SK-N-SH treated with all-trans-retinoic acid at 6 μM for 48 hours (cell line): Measurements from ENCODE around the gene PPARD.

Experiments used
- ATAC-seq: fragments of 200-7000 bp; cut with Tn5 transposase; 3 replicates; pipeline ENCODE4 v1.9.1; 2020; ENCODE audit warnings: mild to moderate bottlenecking, moderate library complexity
- CREB5 ChIP-seq: fragments of 250-450 bp; sonication (Bioruptor Pico); IDR thresholded peaks from 2 replicates; pipeline ENCODE4 v1.5.1; 2020; ENCODE audit warnings: low read depth, mild to moderate bottlenecking, moderate library complexity
- CSDC2 ChIP-seq: fragments of 250-450 bp; sonication (Bioruptor Pico); IDR thresholded peaks from 2 replicates; pipeline ENCODE4 v1.5.0; 2020; ENCODE audit warnings: mild to moderate bottlenecking, moderate library complexity
- CSRNP3 ChIP-seq: fragments of 250-450 bp; sonication (Bioruptor Pico); IDR thresholded peaks from 2 replicates; pipeline ENCODE4 v1.5.1; 2021; ENCODE audit warnings: mild to moderate bottlenecking, moderate library complexity
- ESRRG ChIP-seq: fragments of 250-450 bp; sonication (Bioruptor Pico); IDR thresholded peaks from 2 replicates; pipeline ENCODE4 v1.6.1; 2021; ENCODE audit warnings: mild to moderate bottlenecking
- GLIS3 ChIP-seq: fragments of 250-450 bp; sonication (Bioruptor Pico); IDR thresholded peaks from 2 replicates; pipeline ENCODE4 v1.5.0; 2020; ENCODE audit warnings: mild to moderate bottlenecking, moderate library complexity
- ISL1 ChIP-seq: fragments of 250-450 bp; sonication (Bioruptor Pico); IDR thresholded peaks from 2 replicates; pipeline ENCODE4 v2.1.2; 2022; ENCODE audit warnings: mild to moderate bottlenecking, moderate library complexity
- PATZ1 ChIP-seq: fragments of 250-450 bp; sonication (Bioruptor Pico); IDR thresholded peaks from 2 replicates; pipeline ENCODE4 v1.8.0; 2020; ENCODE audit warnings: mild to moderate bottlenecking, moderate library complexity, borderline replicate concordance
- POU6F1 ChIP-seq: fragments of 250-450 bp; sonication (Bioruptor Pico); IDR thresholded peaks from 2 replicates; pipeline ENCODE4 v1.8.0; 2021; ENCODE audit warnings: low read depth, mild to moderate bottlenecking, moderate library complexity, borderline replicate concordance
- PPARA ChIP-seq: fragments of 250-450 bp; sonication (Bioruptor Pico); IDR thresholded peaks from 2 replicates; pipeline ENCODE4 v1.5.0; 2020; ENCODE audit warnings: mild to moderate bottlenecking, borderline replicate concordance
- RARB ChIP-seq: fragments of 250-450 bp; sonication (Bioruptor Pico); IDR thresholded peaks from 2 replicates; pipeline ENCODE4 v1.8.0; 2021; ENCODE audit warnings: mild to moderate bottlenecking, moderate library complexity
- SNAI2 ChIP-seq: fragments of 250-450 bp; sonication (Bioruptor Pico); IDR thresholded peaks from 2 replicates; pipeline ENCODE4 v1.5.0; 2020; ENCODE audit warnings: mild to moderate bottlenecking, moderate library complexity
- TCF4 ChIP-seq: fragments of 250-450 bp; sonication (Bioruptor Pico); IDR thresholded peaks from 2 replicates; pipeline ENCODE4 v1.8.0; 2021; ENCODE audit warnings: mild to moderate bottlenecking, moderate library complexity, borderline replicate concordance
- TSHZ2 ChIP-seq: fragments of 250-450 bp; sonication (Bioruptor Pico); IDR thresholded peaks from 2 replicates; pipeline ENCODE4 v1.5.0; 2020; ENCODE audit warnings: mild to moderate bottlenecking, moderate library complexity
- ZFP3 ChIP-seq: fragments of 250-450 bp; sonication (Bioruptor Pico); IDR thresholded peaks from 2 replicates; pipeline ENCODE4 v1.5.0; 2020; ENCODE audit warnings: mild to moderate bottlenecking, moderate library complexity
- ZFP30 ChIP-seq: fragments of 450-650 bp; formaldehyde crosslinking; IDR thresholded peaks from 2 replicates; pipeline ENCODE4 v1.5.0; 2022; ENCODE audit warnings: mild to moderate bottlenecking, moderate library complexity
- ZNF565 ChIP-seq: fragments of 450-650 bp; formaldehyde crosslinking; conservative IDR thresholded peaks from 2 replicates; pipeline ENCODE4 v1.5.0; 2020; ENCODE audit warnings: low read depth, mild to moderate bottlenecking, moderate library complexity
- ZNF70 ChIP-seq: fragments of 450-650 bp; formaldehyde crosslinking; IDR thresholded peaks from 2 replicates; pipeline ENCODE4 v1.5.0; 2020; ENCODE audit warnings: mild to moderate bottlenecking, moderate library complexity
- ZNF8 ChIP-seq: fragments of 450-650 bp; formaldehyde crosslinking; IDR thresholded peaks from 2 replicates; pipeline ENCODE4 v1.5.0; 2020; ENCODE audit warnings: mild to moderate bottlenecking, moderate library complexity

Gene PPARD

GRCh38 chr6:35410131-35410530, 67.8 kb downstream of the PPARD start:
- ATAC-seq: no peak
- no peak for TF ChIP-seq PPARA (CRISPR knock-in tag)
- TF ChIP-seq CREB5 (CRISPR knock-in tag): no peak
- no peak for TF ChIP-seq ZNF565 (CRISPR knock-in tag)
- TF ChIP-seq PATZ1 (CRISPR knock-in tag): no peak
- TF ChIP-seq ESRRG (CRISPR knock-in tag): no peak
- no peak for TF ChIP-seq CSRNP3
- TF ChIP-seq TSHZ2: no peak
- TF ChIP-seq TCF4 (CRISPR knock-in tag): no peak
- no peak for TF ChIP-seq RARB (CRISPR knock-in tag)
- no peak for TF ChIP-seq POU6F1 (CRISPR knock-in tag)
- no peak for TF ChIP-seq ZNF8 (CRISPR knock-in tag)
- TF ChIP-seq, all 23 proteins: peak for 0

- TF ChIP-seq ZNF565 (CRISPR knock-in tag) (no peak), SNAI2 (no peak), CSDC2 (CRISPR knock-in tag) (no peak)
- TF ChIP-seq, all 23 proteins: peak for 0
Measured at GRCh38 chr6:35411066-35411465, 68.7 kb downstream of the PPARD start.

GRCh38 chr6:35412102-35412501, 69.7 kb downstream of the PPARD start:
- no peak for TF ChIP-seq CSRNP3
- no peak for TF ChIP-seq ZFP30
- TF ChIP-seq ISL1: no peak
- TF ChIP-seq ZFP3 (CRISPR knock-in tag): no peak
- TF ChIP-seq ZNF70: no peak
- no peak for TF ChIP-seq TSHZ2
- no peak for TF ChIP-seq GLIS3
- TF ChIP-seq RARB (CRISPR knock-in tag): no peak
- no peak for TF ChIP-seq ZNF8 (CRISPR knock-in tag)
- TF ChIP-seq, all 23 proteins: peak for 0
- ATAC-seq: no peak

More at GRCh38 chr6:35411066-35411465, 68.7 kb downstream of the PPARD start:
- ATAC-seq: no peak
